ENCODE results near the gene MALT1. TPM values are rescaled to one million over a fixed set of nuclear protein-coding genes. Genes with fewer than 3 reads are reported as not detected.

The MALT1 gene
- total and polyA plus RNA-seq, 3 donors from 2014 or later: 25.4 to 36.6 (median 30.3) TPM

DNA sequence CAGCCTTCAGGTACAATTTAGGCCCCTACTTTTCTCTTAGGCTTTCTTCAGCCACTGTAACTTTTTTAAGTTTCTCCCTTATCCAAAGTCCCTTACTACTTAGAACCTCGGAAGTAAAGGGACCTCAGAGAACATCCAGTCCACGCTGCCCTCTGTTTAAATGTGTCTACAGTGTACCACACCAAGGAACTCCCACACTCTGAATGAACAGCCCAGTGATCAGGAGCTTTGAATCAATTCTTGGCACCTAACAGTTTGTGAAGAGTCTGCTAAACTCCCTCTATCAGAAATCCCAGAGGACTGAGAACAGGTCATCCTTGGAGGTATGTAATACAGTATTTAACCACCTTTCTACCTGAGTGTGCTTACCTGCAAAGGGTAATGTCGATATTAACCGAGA lies 11.6 kb upstream of the MALT1 start:
- Histone ChIP-seq H3K4me1 (no peaks in the 10 kb centered on the region), H3K27me3 (no peaks in the 10 kb centered on the region), H3K27ac (no peak overlapping the region), H3K4me3 (no peak overlapping the region), H3K9me3 (no peaks in the 10 kb centered on the region), H3K36me3 (ENCODE audit: low read depth, missing control alignments) (no peaks in the 10 kb centered on the region)
- DNase-seq: no peak
- 73 to 85% methylated on average over 4 of the region's 4 CpGs for WGBS, 2 donors
- TF ChIP-seq, protein P1, sequence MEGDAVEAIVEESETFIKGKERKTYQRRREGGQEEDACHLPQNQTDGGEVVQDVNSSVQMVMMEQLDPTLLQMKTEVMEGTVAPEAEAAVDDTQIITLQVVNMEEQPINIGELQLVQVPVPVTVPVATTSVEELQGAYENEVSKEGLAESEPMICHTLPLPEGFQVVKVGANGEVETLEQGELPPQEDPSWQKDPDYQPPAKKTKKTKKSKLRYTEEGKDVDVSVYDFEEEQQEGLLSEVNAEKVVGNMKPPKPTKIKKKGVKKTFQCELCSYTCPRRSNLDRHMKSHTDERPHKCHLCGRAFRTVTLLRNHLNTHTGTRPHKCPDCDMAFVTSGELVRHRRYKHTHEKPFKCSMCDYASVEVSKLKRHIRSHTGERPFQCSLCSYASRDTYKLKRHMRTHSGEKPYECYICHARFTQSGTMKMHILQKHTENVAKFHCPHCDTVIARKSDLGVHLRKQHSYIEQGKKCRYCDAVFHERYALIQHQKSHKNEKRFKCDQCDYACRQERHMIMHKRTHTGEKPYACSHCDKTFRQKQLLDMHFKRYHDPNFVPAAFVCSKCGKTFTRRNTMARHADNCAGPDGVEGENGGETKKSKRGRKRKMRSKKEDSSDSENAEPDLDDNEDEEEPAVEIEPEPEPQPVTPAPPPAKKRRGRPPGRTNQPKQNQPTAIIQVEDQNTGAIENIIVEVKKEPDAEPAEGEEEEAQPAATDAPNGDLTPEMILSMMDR (IDR thresholded peaks at IDR 0.05): no peak
- TF ChIP-seq POLR2A (IDR thresholded peaks at IDR 0.05): no peak
- intact Hi-C loops (cut with DNase I; ENCODE audit: low total_unique reads): no loop called here

DNA sequence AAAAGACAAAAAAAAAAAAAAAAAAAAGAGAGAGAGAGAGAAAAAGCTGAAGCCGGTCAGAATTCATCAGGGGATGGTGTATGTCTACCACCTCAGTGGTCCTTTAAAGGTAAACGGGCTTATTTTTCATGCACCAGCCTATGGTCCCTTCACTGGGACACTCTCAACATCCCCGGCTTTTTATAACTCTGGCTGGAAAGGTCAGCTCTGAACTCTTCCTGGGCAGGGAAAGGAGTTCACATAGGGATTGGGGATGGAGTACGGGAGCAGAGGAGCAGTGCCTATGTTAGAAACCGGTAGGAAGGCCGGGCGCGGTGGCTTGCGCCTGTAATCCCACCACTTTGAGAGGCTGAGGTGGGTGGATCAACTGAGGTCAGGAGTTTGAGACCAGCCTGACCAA lies 10.3 kb upstream of the MALT1 start:
- intact Hi-C loops (cut with DNase I; ENCODE audit: low total_unique reads): no loop called here

GRCh38 chr18:58661423-58661822 lies 9.8 kb upstream of the MALT1 start:
- 95% methylated on average over 3 of the region's 3 CpGs for WGBS, 2 donors
- H3K9me3 ChIP-seq: no peaks in the 10 kb centered on the region
- DNase-seq: no peak

More for the DNA sequence above, 10.3 kb upstream of the MALT1 start:
- DNase-seq: no peak
- TF ChIP-seq POLR2A (IDR thresholded peaks at IDR 0.05): no peak
- TF ChIP-seq, protein P1 (IDR thresholded peaks at IDR 0.05): no peak
- Histone ChIP-seq H3K27me3 (no peaks in the 10 kb centered on the region), H3K27ac (no peak overlapping the region), H3K9me3 (no peaks in the 10 kb centered on the region), H3K4me1 (no peaks in the 10 kb centered on the region), H3K4me3 (no peak overlapping the region), H3K36me3 (ENCODE audit: low read depth, missing control alignments) (no peaks in the 10 kb centered on the region)
- WGBS, 2 donors: 93 to 95% methylated on average over 9 of the region's 9 CpGs

DNA sequence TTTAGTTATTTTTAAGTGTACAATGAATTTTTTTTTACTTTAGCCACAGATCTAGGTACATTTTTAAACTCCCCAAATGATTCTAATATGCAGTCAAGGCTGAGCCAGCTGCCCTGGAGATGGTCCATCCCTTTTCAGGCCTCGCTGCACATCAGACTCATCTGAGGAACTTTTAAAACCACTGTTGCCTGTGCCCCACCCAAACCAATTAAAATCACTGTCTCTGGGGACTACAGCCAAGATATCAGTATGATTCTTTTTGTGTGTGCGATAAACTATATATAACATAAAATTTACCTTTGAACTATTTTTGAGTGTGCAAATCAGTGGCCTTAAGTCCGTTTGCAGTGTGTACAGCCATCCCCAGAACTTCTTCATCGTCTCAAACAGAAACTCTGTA lies 9.1 kb upstream of the MALT1 start:
- intact Hi-C loops (cut with DNase I; ENCODE audit: low total_unique reads): no loop called here

More at GRCh38 chr18:58661423-58661822, 9.8 kb upstream of the MALT1 start:
- intact Hi-C loops (cut with DNase I; ENCODE audit: low total_unique reads): no loop called here
- H3K4me1 ChIP-seq: no peaks in the 10 kb centered on the region
- H3K4me3 ChIP-seq: no peak overlapping the region
- TF ChIP-seq POLR2A (IDR thresholded peaks at IDR 0.05): no peak
- TF ChIP-seq, protein P1 (IDR thresholded peaks at IDR 0.05): no peak
- no peak overlapping the region for H3K27ac ChIP-seq
- no peaks in the 10 kb centered on the region for H3K27me3 ChIP-seq
- H3K36me3 ChIP-seq (ENCODE audit: low read depth, missing control alignments): no peaks in the 10 kb centered on the region

DNA sequence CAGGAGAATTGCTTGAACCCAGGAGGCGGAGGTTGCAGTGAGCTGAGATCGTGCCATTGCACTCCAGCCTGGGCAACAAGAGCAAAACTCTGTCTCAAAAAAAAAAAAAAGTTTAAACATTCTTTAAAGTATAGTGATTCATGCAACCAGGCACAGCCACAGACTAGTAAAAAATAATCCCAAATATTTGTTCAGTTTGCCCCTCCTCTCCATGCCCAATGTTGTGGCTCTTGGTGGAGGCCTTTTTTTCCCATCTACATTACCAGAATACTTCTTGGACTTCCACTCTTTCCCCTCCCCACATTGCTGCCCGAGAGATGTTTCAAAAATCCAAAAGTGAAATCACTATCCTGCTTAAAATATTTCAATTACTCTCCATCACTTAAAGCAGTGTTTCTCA lies 5.1 kb upstream of the MALT1 start:
- no peak for TF ChIP-seq POLR2A (IDR thresholded peaks at IDR 0.05)
- TF ChIP-seq, protein P1 (IDR thresholded peaks at IDR 0.05): no peak
- Histone ChIP-seq H3K27me3 (no peaks in the 10 kb centered on the region), H3K4me1 (peaks cover 6% of the 10 kb centered on the region), H3K36me3 (ENCODE audit: low read depth, missing control alignments) (no peaks in the 10 kb centered on the region), H3K9me3 (no peaks in the 10 kb centered on the region), H3K27ac (no peak overlapping the region), H3K4me3 (no peak overlapping the region)
- WGBS, 2 donors: 89 to 94% methylated on average over 3 of the region's 3 CpGs
- intact Hi-C loops (cut with DNase I; ENCODE audit: low total_unique reads): no loop called here
- no peak for DNase-seq

More for the DNA sequence above, 9.1 kb upstream of the MALT1 start:
- H3K9me3 ChIP-seq: no peaks in the 10 kb centered on the region
- WGBS, 2 donors: 85 to 86% methylated on average over 4 of the region's 4 CpGs
- no peak for DNase-seq
- no peaks in the 10 kb centered on the region for H3K27me3 ChIP-seq
- no peaks in the 10 kb centered on the region for H3K4me1 ChIP-seq
- H3K27ac ChIP-seq: no peak overlapping the region
- H3K36me3 ChIP-seq (ENCODE audit: low read depth, missing control alignments): no peaks in the 10 kb centered on the region
- TF ChIP-seq, protein P1 (IDR thresholded peaks at IDR 0.05): no peak
- no peak for TF ChIP-seq POLR2A (IDR thresholded peaks at IDR 0.05)
- no peak overlapping the region for H3K4me3 ChIP-seq
